Measurements from ENCODE around the gene ETV1. TPM values are rescaled to one million over a fixed set of nuclear protein-coding genes. Genes with fewer than 3 reads are reported as not detected.
A peak's percentile ranks its signal among the peaks of the same experiment; 100 is the strongest.

The ETV1 gene
- total RNA-seq, 1 experiment from 2014 or later = 128 TPM

DNA sequence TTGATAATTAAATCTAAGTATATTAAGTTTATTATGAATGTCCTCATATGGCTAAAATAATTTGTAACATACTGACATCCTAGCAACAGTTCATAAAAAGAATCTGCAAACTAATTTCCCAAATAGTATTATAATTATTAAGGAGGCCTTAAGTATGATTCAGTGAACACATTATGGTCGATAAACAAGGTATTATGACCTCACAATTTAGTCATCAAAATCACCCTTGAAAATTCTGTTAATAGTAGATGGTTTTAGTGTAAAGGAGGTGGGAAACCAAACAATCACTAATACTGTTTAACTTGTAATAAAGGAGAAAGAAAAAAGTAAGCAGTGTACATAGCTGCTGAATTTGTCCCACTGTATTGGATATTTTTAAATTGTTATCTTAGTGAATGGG is 2.1 kb downstream of the ETV1 start:
- no peak for DNase-seq (ENCODE audit: low read depth)

DNA sequence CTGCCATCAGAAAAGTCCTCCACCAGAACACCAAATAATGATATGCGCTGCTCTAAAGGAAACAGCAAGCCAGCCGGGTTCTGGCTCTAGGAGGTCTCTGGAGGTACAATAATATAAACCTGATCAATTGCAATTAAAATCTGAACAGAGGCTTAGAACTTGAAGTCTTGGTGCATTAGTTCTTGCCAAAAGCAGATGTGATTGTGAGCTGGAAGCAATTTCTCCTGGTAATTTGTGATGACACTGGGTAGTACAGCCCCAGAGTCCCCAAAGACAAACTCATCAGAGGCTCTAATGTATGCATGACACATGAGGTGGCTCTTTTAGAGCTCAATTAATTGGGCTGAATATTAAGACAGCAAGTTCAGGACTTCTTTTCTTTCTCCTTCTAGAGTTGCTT is 3.3 kb downstream of the ETV1 start:
- no peak for DNase-seq (ENCODE audit: low read depth)

DNA sequence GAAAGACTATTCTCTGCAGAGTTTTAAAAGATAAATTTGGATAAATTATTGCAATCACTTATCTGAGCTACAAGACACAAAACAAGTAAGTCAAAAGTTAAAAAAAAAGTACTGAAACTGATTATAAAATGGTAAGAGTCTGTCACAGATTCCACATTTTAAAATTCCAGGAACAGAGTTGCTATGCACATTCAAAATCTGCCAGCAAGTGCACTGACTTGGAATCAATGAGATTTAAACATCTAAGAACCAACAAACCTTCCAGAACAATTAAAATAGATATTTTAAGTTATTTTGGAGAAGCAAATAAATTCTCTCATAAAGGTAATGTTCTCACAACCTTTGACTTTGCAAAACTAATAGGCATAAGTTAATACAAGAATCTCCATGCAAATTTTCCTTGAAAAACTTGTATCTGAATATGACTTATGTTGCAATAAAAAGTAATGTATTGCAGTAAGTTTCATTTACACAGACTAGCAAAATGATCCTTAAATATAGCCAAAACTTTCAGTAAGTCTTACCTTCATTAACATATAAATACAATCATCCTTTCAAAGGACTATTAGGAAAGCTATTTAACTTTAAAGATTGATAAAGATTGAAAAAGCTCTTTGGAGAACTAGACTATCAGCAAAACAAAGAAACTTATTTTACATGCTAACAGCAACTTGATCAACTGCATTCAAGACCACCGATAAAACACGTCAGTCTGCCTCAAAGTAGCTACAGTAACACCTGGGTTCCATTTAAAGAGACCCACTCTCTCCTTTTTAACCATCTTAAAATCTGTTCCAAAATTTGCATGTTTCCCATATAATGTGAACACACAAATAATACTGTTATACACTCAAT is 4.4 kb downstream of the ETV1 start:
- no peak for DNase-seq (ENCODE audit: low read depth)

DNA sequence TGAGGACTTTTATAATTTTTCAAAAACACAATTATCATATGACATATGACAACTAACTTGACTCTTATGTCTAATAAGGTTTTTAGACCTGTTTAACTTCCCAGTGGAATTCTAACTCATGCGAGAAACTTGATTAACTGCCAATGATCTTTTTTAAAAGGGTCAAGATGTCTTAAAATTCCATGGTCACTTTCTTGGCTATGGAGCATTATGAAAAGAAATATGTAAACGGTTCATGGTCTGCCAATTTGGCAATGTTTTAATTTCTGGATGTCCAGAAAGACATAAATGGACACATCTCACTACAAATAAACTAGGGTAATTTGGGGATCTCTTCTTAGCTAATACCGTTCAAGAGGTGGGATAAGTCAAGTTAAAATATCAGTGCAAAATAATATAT is 5.4 kb downstream of the ETV1 start:
- no peak for DNase-seq (ENCODE audit: low read depth)

DNA sequence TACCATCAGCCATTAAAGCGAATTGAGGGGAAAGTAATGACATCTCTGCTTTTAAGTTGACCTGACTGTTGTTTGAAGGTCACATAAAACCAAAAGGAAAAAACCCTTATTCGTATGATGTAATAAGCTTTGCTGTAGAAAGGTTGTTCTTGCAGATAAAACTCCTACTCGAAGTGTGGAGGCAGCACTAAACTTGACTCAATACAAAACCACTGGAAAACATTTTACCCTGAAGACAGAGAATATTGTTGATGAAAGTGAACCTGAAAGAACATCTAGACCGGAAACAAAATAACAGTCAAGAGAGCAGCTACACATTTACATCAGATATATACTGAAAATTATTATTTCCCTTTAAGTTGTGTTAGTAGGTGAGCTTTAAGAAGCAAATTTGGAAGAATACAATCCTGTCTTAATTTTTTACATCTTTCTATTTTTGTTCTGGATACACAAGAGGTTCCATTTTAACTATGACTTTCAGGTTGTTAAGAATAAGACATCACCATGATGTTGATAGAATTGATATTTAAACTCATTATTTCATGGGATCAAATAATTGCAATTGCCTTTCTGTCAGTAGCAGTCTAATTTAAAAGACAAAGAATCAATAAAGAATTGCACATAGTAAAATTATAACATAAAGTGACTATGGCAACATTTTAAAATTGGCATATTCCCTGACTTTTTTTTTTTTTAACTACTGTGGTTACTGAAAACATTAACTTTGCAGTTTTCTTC is 6.4 kb downstream of the ETV1 start:
- DNase-seq (ENCODE audit: low read depth) = peak; percentile 35

DNA sequence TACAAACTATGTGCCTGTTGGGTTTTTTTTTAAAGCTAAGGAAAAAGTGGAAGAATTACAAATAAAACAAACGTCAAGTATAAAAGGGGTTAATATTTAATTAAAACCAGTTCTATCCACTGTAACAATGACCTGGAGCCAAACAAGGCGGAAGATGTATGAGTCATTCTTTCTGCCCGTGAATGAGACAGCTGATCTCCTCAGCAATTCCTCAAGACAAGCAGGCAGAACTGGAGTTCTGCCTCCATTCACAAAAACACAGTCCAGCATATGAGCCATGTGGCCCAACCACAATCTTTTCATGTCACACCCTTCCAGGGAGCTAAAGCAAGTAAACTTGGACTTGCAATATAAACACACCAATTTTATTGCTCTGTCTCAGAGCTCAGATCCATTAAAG is 8.4 kb downstream of the ETV1 start:
- peak; percentile 100 for DNase-seq (ENCODE audit: low read depth)

DNA sequence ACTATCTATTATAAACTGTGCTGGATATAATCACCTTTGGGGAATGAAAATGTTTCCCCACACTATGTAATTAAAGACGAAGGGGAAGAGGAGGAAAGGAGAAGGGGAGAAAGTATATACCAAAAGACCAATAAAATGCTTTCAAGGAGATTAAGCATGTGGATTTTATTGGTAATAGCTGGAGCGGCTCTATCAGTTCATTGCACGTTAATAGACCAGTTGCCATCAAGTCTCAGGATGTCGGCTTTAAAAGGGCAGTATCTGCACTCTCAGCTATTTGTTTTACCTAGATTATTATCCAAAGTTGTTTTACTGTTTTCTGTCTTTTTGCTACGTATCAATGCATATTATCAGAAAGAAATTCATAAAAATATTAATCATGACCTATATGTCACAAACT is 9.0 kb downstream of the ETV1 start:
- DNase-seq (ENCODE audit: low read depth) = no peak

DNA sequence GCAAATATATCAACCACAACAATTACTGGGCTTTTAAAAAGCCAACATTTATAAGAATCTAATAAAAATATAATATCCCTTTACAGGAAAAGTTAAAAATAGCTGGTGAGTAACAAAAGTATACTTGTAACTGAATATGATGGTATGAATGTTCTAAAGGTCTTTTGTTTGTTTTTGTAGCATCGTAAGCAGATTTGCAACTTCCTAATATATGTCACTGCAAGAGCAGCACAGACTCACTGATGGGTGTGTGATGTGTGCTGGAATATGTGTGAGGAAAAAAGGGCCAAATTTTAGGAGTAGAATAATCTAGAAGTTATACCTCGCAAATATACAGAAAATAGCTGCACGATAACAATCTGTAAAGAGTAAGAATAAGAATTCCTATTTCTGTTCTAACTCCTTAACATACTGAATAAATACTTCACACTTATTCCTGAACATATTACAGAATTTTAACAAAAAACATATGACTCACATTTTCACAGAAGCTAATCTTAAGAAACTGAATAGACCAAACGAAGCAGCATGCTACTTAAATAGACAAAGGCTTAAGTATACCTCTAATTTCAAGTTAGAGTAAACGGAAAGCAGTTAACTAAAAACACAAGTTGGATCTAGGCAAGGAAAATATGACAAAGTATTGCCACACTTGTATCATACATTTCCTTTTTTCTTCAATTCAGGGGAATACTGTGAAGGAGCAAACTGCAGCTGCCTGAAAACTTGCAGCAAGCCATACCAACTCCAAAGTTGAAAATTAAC is 9.6 kb downstream of the ETV1 start:
- DNase-seq (ENCODE audit: low read depth) = peak; percentile 42

DNA sequence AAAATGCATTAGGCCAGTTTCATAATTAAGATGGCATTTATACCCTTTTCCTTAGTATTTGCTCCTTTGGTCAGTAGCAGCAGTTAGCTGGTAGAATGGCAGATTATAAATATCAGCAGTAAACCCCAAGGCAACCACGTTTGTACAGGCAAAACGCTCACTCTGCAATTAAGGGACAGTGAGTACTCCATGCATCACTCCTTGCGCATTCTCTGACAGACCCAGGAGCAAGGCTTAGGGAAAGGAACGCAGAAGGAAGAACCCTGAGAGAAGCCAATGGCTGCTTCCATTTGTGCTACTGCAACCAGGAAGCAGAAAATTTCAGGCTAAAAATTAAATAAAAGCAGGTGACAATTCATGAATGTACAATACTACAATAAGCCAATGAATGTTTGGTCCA is 12.9 kb downstream of the ETV1 start:
- DNase-seq (ENCODE audit: low read depth) = no peak

DNA sequence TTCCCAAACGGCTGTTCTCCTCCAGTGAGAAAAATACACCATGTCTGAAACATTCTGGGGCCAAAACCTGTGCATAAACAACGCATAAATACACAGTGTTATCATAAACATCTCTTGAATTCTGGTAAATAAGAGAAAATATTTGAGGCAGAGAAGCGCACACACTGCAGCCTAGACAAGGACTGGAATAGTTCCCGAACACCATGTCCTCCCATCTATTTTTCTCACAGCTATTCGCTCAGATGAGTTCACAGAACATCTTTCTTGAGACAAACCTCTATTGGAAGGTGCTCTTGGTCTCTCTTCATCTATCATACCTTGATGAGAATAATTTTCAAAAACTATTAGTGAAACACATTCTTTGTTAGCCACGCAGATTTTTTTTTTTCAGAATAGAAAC is 24.4 kb downstream of the ETV1 start:
- no peak for DNase-seq (ENCODE audit: low read depth)

DNA sequence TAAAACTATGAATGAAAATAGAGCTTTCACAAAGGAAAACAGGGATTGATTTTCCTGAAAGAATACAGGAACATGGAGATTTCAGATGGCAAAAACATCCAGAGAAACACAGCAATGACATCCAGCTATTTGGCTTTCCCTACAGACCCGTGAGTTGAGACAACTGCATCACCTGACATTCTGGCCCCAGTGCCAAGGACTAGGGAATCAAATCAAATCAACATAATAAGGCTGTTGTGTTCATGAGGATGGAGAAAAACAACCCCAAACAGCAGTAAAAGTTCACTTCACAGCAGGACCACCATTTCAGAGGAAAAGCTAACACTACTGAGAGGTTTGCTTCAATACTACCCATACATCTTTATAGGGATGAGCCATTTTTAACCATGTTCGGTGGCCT is 25.5 kb downstream of the ETV1 start:
- no peak for DNase-seq (ENCODE audit: low read depth)

DNA sequence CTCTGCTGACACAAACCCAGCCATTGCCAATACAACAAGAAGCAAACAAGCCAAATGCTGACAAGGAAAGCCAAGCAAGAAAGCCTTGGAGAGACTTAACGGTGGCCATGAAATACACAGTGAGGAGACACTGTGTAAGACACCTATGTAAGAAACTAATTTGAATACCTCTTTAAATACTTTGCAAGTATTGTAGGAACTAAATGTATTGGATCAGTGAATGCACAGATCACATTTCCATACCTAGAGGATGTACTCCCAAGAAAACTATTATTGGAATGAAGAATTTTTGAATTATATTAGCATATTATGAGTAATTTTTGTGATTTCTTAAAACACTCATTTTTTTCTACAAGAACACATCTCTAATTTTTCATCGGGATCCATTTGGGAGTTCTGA is 34.0 kb downstream of the ETV1 start:
- DNase-seq (ENCODE audit: low read depth) = no peak

DNA sequence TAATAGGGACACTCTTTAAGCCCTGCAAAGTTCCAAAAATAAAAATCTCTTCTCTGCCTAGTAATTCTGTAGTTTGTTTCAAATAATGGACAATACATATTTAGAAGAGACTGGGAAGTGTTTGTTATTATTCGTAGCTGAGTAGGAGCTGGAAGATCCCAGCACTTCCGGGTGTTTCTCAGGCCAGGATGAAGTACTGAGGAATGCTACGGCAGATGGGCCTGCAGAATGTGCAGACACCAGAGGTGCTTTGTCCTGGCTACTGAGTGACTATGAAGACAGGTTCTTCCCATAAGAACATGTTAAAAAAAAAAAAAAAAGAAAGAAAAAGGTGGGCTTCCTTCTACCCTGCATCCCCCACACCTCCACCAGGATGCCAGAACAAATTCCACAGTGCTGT is 36.1 kb downstream of the ETV1 start:
- no peak for DNase-seq (ENCODE audit: low read depth)

DNA sequence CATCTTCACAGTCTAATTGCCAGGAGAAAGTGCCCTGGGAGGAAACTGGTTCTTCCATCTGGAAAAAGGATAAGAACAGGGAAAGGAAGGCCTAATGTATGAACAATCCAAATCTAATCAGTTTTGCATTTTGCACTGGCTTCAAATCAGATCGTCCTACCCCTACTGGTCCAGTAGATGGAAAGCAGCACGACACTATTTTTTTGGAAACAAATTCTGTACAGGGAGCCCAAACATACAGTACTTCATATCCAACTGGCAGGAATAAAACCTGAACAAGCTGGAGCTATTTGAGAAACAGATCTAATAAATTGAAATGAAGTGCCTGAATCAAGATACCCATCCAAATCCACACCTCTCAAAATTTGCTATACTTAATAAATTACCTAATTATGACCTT is 36.5 kb downstream of the ETV1 start:
- DNase-seq (ENCODE audit: low read depth) = no peak

DNA sequence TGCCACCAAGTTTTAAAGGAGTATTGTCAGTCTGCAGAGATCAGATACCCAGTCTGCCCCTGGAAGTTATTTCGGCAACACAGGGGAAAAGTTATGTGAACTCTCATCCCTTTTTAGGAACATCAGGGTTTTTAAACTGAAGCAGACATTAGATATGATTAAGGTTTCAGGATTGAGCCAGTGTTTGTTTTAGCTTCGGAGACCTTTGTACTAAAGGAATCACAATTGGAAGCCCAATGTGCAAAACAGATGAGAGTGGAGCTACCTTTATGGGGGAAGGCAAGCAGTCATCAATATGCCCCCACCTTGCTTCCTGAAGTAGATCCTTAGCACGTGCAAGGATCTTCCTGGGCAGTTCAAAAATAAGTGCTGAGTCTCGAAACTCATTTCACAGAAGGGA is 39.5 kb downstream of the ETV1 start:
- DNase-seq (ENCODE audit: low read depth) = no peak

DNA sequence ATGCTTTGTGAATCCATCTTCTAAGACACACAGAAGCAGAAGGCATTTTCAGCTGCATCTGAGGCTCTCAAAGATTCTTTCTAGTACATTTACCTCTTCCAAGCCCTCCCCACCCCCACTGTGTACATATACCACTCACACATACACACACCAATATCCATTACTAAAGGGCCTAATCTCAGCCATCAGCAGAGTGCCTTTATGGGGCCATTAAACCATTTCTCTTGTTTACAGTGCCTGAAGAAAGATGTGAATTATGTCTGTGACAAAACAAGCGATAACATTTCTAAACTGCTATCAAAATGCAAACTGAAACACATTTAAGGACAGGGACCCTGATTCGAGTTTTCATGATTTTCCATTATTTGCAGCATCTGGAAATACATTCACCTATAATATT is 40.0 kb downstream of the ETV1 start:
- no peak for DNase-seq (ENCODE audit: low read depth)

DNA sequence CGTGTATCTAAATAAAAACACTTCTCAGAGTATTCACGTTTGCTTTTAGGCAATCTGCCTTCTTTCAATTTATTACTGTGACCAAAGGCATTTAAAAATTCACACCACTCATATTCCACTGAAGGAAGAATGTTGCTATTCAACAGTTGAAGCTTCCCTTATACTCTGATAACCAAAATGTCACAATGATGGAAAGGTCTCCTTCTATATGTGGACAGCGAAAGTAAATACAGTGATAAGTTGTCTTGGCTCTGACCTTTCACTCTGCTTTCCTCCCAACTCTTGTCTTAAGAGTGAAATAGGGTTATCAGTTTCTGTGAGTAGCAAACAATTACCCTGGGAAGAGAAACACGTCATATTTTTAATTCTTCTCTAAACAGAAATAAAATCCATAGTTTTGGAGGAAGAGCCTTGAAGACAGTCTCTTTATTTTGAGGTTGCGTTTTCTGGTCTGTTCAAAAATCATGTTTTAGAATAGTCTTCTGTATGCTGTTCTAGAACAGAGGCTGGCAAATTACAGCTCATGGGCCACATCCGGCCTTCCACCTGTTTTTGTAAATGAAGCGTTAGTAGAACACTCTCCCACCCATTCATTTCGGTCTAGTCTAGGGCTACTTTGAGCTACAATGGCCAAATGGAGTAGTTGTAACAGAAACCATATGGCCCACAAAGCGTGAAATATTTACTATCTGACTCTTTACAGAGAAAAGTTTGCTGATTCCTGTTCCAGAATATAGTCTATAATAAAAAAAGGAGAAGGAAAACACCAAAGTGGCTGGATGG is 41.3 kb downstream of the ETV1 start:
- peak; percentile 28 for DNase-seq (ENCODE audit: low read depth)

DNA sequence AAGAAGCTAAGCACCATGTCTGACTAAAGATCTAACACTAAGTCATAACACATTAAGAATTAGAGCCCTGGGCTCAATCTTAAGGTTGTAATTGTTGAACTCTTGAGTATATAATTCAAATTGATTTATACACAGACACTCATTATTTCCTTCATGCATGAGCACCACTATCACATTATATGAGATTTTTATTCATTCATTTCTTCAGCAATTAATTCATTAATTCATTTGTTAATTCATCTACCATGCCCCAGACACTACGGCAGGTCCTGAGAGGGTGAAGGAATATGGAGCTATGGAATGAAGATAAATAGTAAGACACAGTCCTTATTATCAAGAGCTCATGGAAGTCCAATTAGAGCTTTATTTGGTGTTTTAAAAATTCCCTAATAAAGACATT is 41.9 kb downstream of the ETV1 start:
- DNase-seq (ENCODE audit: low read depth) = no peak

DNA sequence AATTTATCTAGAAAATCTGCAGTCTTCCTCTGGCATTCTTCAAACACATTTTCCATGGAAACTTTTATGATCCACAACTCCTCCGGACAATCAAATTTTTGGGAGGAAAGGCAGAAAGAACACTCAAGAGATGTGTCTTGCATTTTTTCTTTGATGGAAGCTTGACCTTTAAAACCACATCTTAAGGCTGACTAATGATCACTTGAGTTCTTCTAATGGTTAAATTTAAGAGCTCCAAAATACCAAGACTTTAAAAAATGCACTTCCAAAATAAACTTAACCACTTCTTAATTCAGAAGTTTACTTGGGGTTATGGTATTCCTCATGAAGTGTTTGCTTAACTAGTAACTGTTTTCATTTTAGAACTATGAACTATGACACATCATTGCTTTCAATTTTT is 43.3 kb downstream of the ETV1 start:
- peak; percentile 80 for DNase-seq (ENCODE audit: low read depth)

DNA sequence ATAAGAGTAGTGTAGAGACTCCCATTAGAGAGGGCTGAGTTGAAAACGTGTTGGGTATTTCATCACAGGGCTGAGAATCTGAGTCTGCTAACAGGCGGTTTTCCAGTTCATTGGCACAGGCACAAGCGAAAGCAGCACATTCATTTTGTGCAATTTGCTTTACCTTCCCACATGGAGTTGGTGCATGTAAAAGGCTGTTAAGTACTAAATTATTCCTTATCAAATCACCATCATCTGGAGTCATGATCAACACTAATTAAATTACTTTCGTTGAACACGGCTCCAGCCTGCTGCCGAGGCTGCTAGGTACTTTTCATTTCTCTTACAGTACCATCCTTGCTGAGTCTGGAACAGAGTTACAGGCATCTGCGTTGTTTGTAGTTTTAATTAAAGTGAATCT is 43.8 kb downstream of the ETV1 start:
- DNase-seq (ENCODE audit: low read depth) = peak; percentile 59

DNA sequence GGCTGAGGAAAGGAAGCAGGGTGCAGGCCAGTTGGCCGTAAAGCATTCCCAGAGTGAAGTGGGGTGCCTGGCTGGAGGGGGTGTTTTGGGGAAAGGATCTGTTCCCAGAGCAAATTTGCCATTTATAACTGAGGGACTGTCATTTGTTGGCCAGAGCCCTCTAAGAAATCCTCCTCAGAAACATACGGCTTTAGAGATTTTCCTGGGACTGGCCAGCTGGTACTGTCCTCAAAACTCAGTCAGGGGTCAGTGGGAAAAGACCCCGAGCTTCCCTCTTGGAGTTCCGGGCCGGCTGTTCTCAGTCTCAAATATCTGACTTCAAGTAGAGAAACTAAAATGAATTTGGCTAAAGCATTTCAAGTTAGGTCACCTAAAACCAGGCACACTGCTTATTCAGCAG is 55.9 kb downstream of the ETV1 start:
- no peak for DNase-seq (ENCODE audit: low read depth)

DNA sequence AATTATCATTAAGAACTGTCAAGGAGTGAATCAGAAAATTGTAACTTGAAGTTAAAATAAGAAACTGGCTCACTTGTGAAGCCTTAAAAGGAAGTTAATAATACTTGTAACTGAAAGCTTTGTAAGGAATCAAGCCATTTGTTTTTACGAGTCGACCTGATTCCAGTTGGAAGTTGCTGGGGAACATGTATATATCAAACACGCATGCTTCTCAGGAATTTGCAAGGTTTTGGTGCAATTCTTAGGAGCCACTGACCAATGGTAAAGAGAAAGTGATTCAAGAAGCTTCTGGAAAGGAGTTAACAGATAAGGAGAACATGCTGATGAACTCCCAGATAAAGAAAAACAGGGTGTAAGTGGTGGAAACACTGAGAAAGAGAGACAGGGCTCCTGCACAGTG is 56.4 kb downstream of the ETV1 start:
- no peak for DNase-seq (ENCODE audit: low read depth)

Measured in RPMI7951 (cell line).